Skeletal muscle tissue (tissue), 4 donors: ENCODE data around the gene PLSCR4. TPM values are rescaled to one million over a fixed set of nuclear protein-coding genes. Genes with fewer than 3 reads are reported as not detected.
"Not testable (repeated sequence)": the region's sequence is repeated elsewhere in the genome, so short reads cannot be mapped to it uniquely, and the experiment has no call there.

Source experiments
- H3K27ac ChIP-seq: one replicate; pipeline ENCODE4 v1.7.0; 2013; ENCODE audit warnings: mild to moderate bottlenecking, low read depth, low read length, inconsistent platforms
- H3K27me3 ChIP-seq, 3 donors: one replicate each; pipeline ENCODE4 v1.7.0; 2013; ENCODE audit warnings: low read length in 3 of 3; ENCODE audit not compliant: control insufficient read depth in 3 of 3, insufficient read depth in 3 of 3
- H3K36me3 ChIP-seq, 3 donors: one replicate each; pipeline ENCODE4 v1.7.0; 2013; ENCODE audit warnings: low read length in 3 of 3; ENCODE audit not compliant: control insufficient read depth in 3 of 3, insufficient read depth in 3 of 3
- H3K4me1 ChIP-seq, 3 donors: one replicate each; pipeline ENCODE4 v1.7.0; 2013; ENCODE audit warnings: low read length in 3 of 3, mild to moderate bottlenecking in 3 of 3; ENCODE audit not compliant: control insufficient read depth in 3 of 3, insufficient read depth in 3 of 3
- H3K4me3 ChIP-seq, 3 donors: one replicate each; pipeline ENCODE4 v1.7.0; 2013; ENCODE audit warnings: low read length in 3 of 3
- H3K9ac ChIP-seq, 3 donors: one replicate each; pipeline ENCODE4 v1.7.0; 2013; ENCODE audit warnings: low read length in 3 of 3, mild to moderate bottlenecking in 3 of 3, moderate library complexity in 2 of 3, low read depth in 1 of 3
- H3K9me3 ChIP-seq, 3 donors: one replicate each; pipeline ENCODE4 v1.7.0; 2013; ENCODE audit warnings: low read length in 3 of 3; ENCODE audit not compliant: control insufficient read depth in 3 of 3
- total RNA-seq: library from RNA; depleted of rRNA; stranded (reverse); fragments of >200 nt; gene quantifications from one replicate; pipeline ENCODE4 v1.2.3, GENCODE V29; 2014
- donor health status: Osteomylitis.

Gene PLSCR4
- total RNA-seq, 1 donor from 2014 or later, result 21.9 TPM

DNA sequence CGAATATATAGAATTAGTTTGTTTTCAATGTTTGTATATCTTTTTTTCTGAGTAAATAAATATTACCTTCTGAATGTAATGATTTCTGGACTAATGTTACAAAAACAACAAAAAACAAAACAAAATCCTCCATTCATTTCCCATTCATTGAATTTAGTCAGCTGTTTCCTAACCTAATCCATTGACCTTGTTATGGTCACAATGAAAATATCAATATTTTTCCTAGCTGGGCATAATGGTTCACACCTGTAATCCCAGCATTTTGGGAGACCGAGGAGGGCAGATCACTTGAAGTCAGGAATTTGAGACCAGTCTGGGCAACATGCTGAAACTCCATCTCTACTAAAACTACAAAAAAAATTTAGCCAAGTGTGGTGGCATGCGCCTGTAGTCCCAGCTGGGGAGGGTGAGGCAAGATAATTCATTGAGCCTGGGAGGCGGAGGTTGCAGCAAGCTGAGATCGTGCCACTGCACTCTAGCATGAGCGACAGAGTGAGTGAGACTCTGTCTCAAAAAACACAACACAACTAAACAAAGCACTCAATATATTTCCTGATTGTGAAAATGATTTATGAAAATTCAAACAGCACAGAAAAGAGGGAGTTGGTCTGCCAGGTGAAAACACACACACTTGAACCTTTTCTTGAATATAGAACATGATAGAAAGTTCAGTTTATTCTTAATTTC lies 23.0 kb upstream of the PLSCR4 start:
- no peaks in the 10 kb centered on the region for H3K27me3 ChIP-seq
- H3K4me1 ChIP-seq, result peaks cover 0 to 4% (median 3%) of the 10 kb centered on the region in 3 donors
- no peaks in the 10 kb centered on the region for H3K36me3 ChIP-seq
- H3K27ac ChIP-seq, result no peak overlapping the region
- H3K4me3 ChIP-seq, result no peak overlapping the region
- no peak overlapping the region for H3K9ac ChIP-seq
- no peaks in the 10 kb centered on the region for H3K9me3 ChIP-seq

DNA sequence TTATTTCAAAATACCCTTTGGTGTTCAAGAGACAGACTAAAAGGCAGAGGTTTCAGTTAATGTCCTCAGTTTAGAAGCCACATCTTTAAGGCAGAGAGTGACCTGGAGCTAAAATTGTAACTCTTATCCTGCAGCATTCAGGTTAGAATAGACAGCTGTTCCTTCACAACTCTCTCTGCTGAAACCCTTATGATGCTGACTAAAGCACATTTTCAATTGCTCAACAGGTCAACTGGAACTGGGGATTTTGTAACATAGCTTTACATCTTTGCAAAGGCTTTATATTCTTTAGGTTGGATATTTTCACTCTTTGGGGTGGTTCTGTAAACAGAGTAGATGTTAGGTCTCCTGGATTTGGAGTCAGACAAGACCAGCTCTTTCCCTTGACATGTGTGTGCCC lies 20.3 kb upstream of the PLSCR4 start:
- H3K4me3 ChIP-seq, result no peak overlapping the region
- no peak overlapping the region for H3K9ac ChIP-seq
- H3K36me3 ChIP-seq, result no peaks in the 10 kb centered on the region
- peaks cover 0 to 3% (median 0%) of the 10 kb centered on the region in 3 donors for H3K4me1 ChIP-seq
- no peaks in the 10 kb centered on the region for H3K27me3 ChIP-seq
- H3K9me3 ChIP-seq, result no peaks in the 10 kb centered on the region
- no peak overlapping the region for H3K27ac ChIP-seq

DNA sequence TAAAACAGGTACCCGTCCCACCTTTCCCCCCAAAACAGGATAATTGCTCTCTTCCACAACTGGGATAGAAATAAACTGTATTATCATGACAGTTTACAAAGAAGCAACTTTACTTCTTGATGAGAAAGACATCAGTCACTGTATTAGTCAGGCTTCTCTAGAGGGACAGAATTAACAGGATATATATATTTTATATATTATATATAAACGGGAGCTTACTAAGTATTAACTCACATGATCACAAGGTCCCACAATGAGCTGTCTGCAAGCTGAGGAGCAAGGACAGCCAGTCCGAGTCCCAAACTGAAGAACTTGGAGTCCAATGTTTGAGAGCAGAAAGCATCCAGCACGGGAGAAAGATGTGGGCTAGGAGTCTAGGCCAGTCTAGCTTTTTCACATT lies 18.4 kb upstream of the PLSCR4 start:
- H3K9me3 ChIP-seq, result no peaks in the 10 kb centered on the region
- H3K36me3 ChIP-seq, result no peaks in the 10 kb centered on the region
- H3K27ac ChIP-seq, result no peak overlapping the region
- H3K9ac ChIP-seq, result no peak overlapping the region
- H3K4me3 ChIP-seq, result no peak overlapping the region
- no peaks in the 10 kb centered on the region for H3K27me3 ChIP-seq
- H3K4me1 ChIP-seq, result peaks cover 0 to 1% (median 0%) of the 10 kb centered on the region in 3 donors

DNA sequence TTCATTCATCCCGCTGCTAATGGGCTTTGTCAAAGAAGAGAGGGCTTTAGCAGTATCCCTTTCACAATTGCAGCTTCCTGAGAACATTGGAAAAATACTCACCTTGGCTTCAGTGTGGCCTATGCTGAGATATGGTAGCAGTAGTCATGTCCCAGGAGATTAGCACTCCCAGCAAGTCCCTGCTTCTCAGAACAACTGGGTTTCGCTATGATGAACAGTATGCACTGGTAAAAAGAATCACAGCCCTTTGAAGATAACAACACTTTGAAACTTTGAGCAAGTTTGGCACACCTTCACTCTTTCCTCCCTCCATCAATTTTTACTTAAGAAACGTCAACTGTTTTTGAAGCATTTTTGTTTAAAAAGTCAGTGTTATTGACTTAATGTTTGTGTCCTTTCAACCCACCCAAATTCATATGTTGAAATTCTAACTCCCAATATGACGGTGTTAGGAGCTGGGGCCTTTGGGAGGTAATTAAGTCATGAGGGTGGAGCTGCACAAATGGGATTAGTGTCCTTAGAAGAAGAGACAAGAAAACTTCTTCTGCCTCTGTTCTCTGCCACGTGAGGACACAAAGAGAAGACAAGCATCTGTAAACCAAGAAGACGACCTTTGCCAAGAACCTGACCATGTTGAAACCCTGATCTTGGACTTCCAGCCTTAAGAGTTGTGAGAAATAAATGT lies 17.8 kb upstream of the PLSCR4 start:
- Histone ChIP-seq H3K27me3 (no peaks in the 10 kb centered on the region), H3K4me3 (no peak overlapping the region), H3K4me1 (no peaks in the 10 kb centered on the region), H3K9me3 (no peaks in the 10 kb centered on the region), H3K36me3 (no peaks in the 10 kb centered on the region), H3K27ac (no peak overlapping the region), H3K9ac (no peak overlapping the region)

DNA sequence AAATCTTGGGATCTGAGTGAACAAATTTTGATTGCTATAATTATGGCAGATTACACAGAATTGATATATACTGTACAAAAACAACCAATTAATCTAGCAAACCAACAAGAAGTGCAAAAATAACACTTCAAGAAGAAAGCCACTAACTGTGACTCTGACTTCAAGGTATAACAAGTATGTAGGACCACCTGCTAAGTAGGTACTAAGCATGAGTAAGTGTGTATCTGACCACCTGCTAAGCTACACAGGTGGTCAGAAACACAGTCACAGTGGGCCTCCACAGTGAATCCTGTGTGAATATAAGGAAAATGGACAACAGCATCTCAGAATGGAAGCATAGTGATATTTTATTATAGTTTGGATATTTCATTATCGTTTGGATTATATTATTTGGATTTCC lies 14.8 kb upstream of the PLSCR4 start:
- Histone ChIP-seq H3K9me3 (no peaks in the 10 kb centered on the region), H3K9ac (no peak overlapping the region), H3K4me1 (no peaks in the 10 kb centered on the region), H3K36me3 (no peaks in the 10 kb centered on the region), H3K27ac (no peak overlapping the region), H3K27me3 (no peaks in the 10 kb centered on the region), H3K4me3 (no peak overlapping the region)

DNA sequence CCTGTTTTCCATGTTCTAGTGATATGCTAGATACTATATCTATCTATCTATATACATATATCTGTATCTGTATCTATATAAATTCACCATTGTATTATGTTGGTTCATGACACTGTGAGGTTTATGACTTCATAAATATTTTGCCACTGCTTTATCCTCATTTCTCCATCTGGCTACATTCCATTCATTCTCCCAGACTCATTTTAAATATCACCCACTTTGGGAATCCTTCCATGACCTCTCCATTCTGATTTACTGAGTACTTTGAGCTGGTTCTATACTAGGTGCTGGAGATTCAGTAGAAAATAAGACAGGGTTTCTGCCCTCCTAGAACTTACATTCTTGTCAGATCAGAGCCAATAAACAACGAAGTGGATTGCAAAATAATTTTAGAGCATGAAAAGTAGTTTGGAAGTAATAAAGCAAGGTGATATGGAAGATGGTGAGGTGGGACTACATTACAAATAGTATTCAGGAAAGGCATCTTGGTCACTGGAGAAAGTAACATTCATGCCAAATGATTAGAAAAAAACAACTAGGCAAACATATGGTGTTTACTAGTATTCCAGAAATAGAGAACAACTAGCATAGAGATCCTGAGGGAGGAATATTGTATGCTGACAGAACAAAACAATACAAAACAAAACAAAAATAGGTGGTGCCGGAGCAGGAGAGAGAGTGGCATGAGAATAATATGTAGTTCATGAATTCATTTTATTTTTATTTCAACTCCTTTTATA lies 11.6 kb upstream of the PLSCR4 start:
- H3K27ac ChIP-seq, result no peak overlapping the region
- no peak overlapping the region for H3K4me3 ChIP-seq
- H3K9ac ChIP-seq, result no peak overlapping the region
- no peaks in the 10 kb centered on the region for H3K9me3 ChIP-seq
- H3K4me1 ChIP-seq, result no peaks in the 10 kb centered on the region
- H3K27me3 ChIP-seq, result no peaks in the 10 kb centered on the region
- no peaks in the 10 kb centered on the region for H3K36me3 ChIP-seq

DNA sequence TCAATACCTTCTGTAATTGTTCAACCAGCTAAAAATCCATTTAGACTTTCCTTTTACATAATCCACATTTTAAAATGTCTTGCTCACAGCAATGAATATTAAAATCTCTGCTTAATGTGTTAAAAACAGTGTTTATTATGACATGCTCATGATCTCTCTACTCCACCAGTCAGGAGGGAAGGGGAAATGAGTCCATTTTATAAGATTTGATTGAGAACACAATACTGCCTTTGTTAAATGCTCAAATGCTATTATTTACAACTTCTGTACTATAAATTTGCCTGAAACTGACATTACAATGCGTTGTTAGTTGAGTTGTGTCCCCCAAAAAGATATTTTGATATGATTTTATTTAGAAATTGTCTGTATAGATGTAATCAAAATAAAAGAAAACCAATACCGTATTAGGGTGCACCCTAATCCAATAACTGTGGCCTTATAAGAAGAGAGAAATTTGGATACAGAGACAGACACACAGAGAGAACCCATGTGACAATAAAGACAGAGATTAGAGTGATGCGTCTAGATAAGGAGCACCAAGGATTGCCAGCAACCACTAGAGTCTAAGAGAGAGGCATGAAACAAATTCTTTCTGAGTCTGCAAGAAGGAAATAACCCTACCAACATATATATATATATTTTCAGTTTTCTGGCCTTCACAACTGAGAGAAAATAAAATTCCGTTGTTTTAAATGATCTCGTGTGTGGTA lies 9.1 kb upstream of the PLSCR4 start:
- Histone ChIP-seq H3K9ac (no peak overlapping the region), H3K27ac (no peak overlapping the region), H3K4me1 (no peaks in the 10 kb centered on the region), H3K36me3 (no peaks in the 10 kb centered on the region), H3K9me3 (no peaks in the 10 kb centered on the region), H3K4me3 (no peak overlapping the region), H3K27me3 (no peaks in the 10 kb centered on the region)

DNA sequence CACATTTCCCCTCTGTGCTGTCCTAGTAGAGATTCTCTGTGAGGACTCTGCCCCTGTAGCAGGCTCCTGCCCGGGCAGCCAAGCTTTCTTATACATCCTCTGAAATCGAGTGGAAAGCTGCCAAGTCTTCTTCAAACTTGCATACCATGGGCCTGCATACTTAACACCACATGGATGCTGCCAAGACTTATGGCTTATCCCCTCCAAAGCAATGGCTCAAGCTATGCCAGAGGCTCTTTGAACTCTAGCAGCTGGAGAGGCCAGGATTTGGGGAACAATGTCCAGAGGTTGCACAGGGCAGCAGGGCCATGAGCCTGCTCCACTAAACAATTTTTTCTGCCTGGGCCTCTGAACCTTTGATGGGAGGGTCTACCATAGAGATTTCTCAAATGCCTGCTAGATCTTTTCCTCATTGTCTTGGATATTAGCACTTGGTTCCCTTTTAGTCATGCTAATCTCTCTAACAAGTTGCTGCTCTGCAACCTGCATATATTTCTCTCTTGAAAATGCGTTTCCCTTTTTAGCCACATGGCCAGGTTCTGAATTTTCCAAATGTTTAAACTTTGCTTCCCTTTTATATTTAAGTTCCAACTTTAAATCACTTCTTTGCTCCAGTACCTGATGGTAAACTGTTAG lies 6.1 kb upstream of the PLSCR4 start:
- Histone ChIP-seq H3K9ac (no peak overlapping the region), H3K9me3 (no peaks in the 10 kb centered on the region), H3K4me1 (no peaks in the 10 kb centered on the region), H3K27me3 (no peaks in the 10 kb centered on the region), H3K27ac (no peak overlapping the region), H3K4me3 (no peak overlapping the region), H3K36me3 (no peaks in the 10 kb centered on the region)

DNA sequence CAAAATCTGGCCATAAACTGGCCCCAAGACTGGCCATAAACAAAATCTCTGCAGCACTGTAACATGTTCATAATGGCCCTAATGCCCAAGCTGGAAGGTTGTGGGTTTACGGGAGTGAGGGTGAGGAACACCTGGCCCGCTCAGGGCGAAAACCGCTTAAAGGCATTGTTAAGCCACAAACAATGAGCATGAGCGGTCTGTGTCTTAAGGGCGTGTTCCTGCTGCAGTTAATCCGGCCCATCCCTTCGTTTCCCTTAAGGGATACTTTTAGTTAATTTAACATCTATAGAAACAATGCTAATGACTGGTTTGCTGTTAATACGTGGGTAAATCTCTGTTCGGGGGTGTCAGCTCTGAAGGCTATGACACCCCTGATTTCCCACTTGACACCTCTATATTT lies 1.5 kb upstream of the PLSCR4 start:
- H3K4me3 ChIP-seq, H3K36me3 ChIP-seq, H3K9me3 ChIP-seq, H3K4me1 ChIP-seq, H3K9ac ChIP-seq, H3K27me3 ChIP-seq: not testable (repeated sequence)
- peak overlapping the region; percentile 85 for H3K27ac ChIP-seq
